ENCODE measurements around the gene MBD3. TPM values are rescaled to one million over a fixed set of nuclear protein-coding genes. Genes with fewer than 3 reads are reported as not detected.

The MBD3 gene
- total RNA-seq, 1 experiment from 2014 or later = 128 TPM

DNA sequence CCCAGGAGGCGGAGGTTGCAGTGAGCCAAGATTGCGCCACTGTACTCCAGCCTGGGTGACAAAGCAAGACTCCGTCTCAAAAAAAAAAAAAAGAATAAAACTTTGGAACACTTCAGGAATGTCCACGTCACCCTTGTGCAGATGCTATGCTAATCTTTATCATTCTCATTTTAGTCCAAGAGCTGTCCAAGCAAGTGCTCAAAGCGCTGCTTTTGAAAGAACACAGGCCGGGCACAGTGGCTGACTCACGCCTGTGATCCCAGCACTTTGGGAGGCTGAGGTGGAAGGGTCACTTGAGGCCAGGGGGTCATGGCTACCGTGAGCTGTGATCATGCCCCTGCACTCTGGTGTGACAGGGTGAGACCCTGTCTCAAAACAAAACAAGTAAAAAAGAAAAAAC, 23.7 kb upstream of the MBD3 start:
- H3K4me1 Mint-ChIP-seq = peaks cover 0 to 11% of the 10 kb centered on the region in 2 experiments; a peak in 3 of 4 replicates
- H3K9me3 ChIP-seq (ENCODE audit: control insufficient read depth, low read depth, low read length) = no peaks in the 10 kb centered on the region
- H3K27ac ChIP-seq (ENCODE audit: insufficient read length, low read depth, low read length) = no peak overlapping the region
- no peaks in the 10 kb centered on the region for H3K79me2 ChIP-seq (ENCODE audit: insufficient read depth, low read length)
- no peak overlapping the region for H3K18ac ChIP-seq (ENCODE audit: insufficient read length, low read depth, low read length)
- H4K8ac ChIP-seq (replicated peaks; ENCODE audit: insufficient read length, low read depth, low read length) = no peak overlapping the region
- H3K9ac ChIP-seq (ENCODE audit: extremely low read depth, insufficient read length, low read length) = no peak overlapping the region
- H3K56ac ChIP-seq (ENCODE audit: insufficient read length, low read depth, low read length) = no peak overlapping the region
- no peaks in the 10 kb centered on the region for H3K27me3 ChIP-seq (ENCODE audit: insufficient read depth, low read length)
- H4K91ac ChIP-seq (ENCODE audit: insufficient read length, low read depth, low read length) = no peak overlapping the region
- H3K4me2 ChIP-seq (ENCODE audit: insufficient read depth, insufficient read length, low read length) = no peak overlapping the region
- no peaks in the 10 kb centered on the region for H3K79me1 ChIP-seq (ENCODE audit: insufficient read depth, low read depth, low read length, poor library complexity, severe bottlenecking)
- no peak overlapping the region for H3K4me3 Mint-ChIP-seq
- H3K36me3 Mint-ChIP-seq (ENCODE audit: insufficient read depth in 1 of 3, low read depth in 3 of 3) = peaks cover 48 to 85% (median 82%) of the 10 kb centered on the region in 3 experiments; a peak in 6 of 7 replicates
- no CpG with 5 or more reads among the region's 8 CpGs for WGBS (ENCODE audit: extremely low coverage, insufficient read length, low lambda C conversion rate)
- H3K27ac Mint-ChIP-seq = peak overlapping the region in 2 of 3 experiments; percentile 1 to 34; a peak in 2 of 7 replicates
- no peaks in the 10 kb centered on the region for H3K27me3 Mint-ChIP-seq (ENCODE audit: low read depth)
- H3K14ac ChIP-seq (ENCODE audit: insufficient read depth, low read length) = no peak overlapping the region
- H4K20me1 ChIP-seq (ENCODE audit: control insufficient read depth, insufficient read depth, insufficient read length) = no peaks in the 10 kb centered on the region
- H4K5ac ChIP-seq (ENCODE audit: insufficient read length, low read depth, low read length) = no peak overlapping the region
- H2BK15ac ChIP-seq (ENCODE audit: low read depth, low read length) = no peak overlapping the region
- H3K23ac ChIP-seq (ENCODE audit: insufficient read length, low read depth, low read length) = no peak overlapping the region
- H2AK5ac ChIP-seq (ENCODE audit: insufficient read length, low read length) = no peak overlapping the region
- H2BK12ac ChIP-seq (ENCODE audit: insufficient read length, low read depth, low read length) = no peak overlapping the region
- TF ChIP-seq CTCF (conservative IDR thresholded peaks at IDR 0.05) = no peak
- no peak overlapping the region for H3T11ph ChIP-seq (ENCODE audit: low read length)
- no peak overlapping the region for H2AFZ ChIP-seq (ENCODE audit: low read length)
- H3K23me2 ChIP-seq (ENCODE audit: insufficient read length, low read depth, low read length, poor library complexity, severe bottlenecking) = no peaks in the 10 kb centered on the region
- no peak for DNase-seq
- no peak overlapping the region for H2BK5ac ChIP-seq (ENCODE audit: insufficient read length, low read length)
- no peak overlapping the region for H3K4ac ChIP-seq (ENCODE audit: low read depth, low read length)
- H2BK120ac ChIP-seq (ENCODE audit: low read depth, low read length, poor library complexity, severe bottlenecking) = no peak overlapping the region
- no peaks in the 10 kb centered on the region for H3K9me3 Mint-ChIP-seq
- H3K4me1 ChIP-seq (ENCODE audit: insufficient read depth, low read length) = no peaks in the 10 kb centered on the region
- H2BK20ac ChIP-seq (ENCODE audit: low read depth, low read length, poor library complexity, severe bottlenecking) = no peak overlapping the region

Measured in H9 (cell line).